Astrocyte (in vitro differentiated cells and primary cell): ENCODE measurements around the gene IPO4.

Source experiments
- EZH2 ChIP-seq: IDR thresholded peaks from 2 replicates; pipeline ENCODE4 v1.6.1; 2012; ENCODE audit warnings: mild to moderate bottlenecking, low read length, inconsistent platforms; ENCODE audit not compliant: insufficient read depth
- TF ChIP-seq, protein P1 (sequence below): IDR thresholded peaks from 2 replicates; pipeline ENCODE4 v1.5.1; 2011; ENCODE audit warnings: low read depth, mild to moderate bottlenecking, inconsistent platforms, low read length, moderate library complexity; ENCODE audit not compliant: insufficient read depth

DNA sequence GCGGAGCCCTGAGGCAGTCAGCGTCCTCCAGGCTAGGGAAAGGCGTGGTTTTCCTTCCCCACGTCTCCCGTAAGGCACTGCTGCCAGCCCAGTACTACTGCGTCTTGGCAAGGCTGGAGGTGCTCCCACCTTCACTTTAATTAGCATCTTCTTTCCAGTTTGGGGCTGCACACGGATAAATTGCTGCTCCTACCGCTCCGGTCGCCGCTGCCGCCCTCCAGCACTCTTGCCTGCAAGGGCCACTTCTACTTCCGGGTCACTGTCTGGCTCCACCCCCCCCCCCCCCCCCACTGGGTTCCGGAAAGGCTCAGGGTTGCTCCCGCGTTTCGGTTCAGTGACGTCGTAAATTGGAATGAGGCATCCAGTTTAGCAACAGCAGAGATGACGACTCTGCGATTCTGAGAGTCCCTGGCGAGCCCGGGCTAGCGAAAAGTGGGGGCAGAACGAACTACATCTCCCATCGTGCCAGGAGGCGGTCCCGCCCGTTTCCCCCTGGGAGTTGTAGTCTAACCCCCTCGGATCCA is 43.6 kb upstream of the IPO4 start, which contains the start of gene NEDD8:
- TF ChIP-seq, protein P1, sequence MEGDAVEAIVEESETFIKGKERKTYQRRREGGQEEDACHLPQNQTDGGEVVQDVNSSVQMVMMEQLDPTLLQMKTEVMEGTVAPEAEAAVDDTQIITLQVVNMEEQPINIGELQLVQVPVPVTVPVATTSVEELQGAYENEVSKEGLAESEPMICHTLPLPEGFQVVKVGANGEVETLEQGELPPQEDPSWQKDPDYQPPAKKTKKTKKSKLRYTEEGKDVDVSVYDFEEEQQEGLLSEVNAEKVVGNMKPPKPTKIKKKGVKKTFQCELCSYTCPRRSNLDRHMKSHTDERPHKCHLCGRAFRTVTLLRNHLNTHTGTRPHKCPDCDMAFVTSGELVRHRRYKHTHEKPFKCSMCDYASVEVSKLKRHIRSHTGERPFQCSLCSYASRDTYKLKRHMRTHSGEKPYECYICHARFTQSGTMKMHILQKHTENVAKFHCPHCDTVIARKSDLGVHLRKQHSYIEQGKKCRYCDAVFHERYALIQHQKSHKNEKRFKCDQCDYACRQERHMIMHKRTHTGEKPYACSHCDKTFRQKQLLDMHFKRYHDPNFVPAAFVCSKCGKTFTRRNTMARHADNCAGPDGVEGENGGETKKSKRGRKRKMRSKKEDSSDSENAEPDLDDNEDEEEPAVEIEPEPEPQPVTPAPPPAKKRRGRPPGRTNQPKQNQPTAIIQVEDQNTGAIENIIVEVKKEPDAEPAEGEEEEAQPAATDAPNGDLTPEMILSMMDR = no peak
- TF ChIP-seq EZH2 = no peak
